ENCODE measurements around the gene DST.

DNA sequence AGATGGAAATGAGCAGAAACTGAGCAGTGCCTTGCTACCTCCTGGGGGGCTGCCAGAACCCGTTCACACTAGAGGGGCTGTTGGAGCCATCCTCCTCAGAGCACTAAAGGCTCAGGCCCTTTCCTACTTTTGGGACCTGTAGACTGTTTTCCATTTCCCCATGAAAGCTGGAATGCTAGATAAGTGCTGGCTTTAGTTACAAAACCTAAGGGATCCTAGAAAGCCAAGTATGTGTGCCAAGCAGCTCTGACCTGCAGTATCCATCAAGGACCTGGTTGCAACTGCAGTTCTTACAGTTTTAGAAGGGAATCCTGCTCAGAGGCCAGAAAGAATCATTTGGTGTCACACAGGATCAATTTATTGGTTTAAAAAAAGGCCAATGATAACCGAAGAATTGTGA, 218.6 kb downstream of the DST start:
- TF ChIP-seq, protein P1, sequence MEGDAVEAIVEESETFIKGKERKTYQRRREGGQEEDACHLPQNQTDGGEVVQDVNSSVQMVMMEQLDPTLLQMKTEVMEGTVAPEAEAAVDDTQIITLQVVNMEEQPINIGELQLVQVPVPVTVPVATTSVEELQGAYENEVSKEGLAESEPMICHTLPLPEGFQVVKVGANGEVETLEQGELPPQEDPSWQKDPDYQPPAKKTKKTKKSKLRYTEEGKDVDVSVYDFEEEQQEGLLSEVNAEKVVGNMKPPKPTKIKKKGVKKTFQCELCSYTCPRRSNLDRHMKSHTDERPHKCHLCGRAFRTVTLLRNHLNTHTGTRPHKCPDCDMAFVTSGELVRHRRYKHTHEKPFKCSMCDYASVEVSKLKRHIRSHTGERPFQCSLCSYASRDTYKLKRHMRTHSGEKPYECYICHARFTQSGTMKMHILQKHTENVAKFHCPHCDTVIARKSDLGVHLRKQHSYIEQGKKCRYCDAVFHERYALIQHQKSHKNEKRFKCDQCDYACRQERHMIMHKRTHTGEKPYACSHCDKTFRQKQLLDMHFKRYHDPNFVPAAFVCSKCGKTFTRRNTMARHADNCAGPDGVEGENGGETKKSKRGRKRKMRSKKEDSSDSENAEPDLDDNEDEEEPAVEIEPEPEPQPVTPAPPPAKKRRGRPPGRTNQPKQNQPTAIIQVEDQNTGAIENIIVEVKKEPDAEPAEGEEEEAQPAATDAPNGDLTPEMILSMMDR (conservative IDR thresholded peaks at IDR 0.05 in 1 of 2, IDR thresholded peaks at IDR 0.05 in 1 of 2; ENCODE audit: low read depth in 1 of 2, low read length in 2 of 2), result no peak
- no peak for TF ChIP-seq EZH2 (IDR thresholded peaks at IDR 0.05; ENCODE audit: low read length, missing control alignments)
